ENCODE results near the gene SH3GLB1. TPM values are rescaled to one million over a fixed set of nuclear protein-coding genes. Genes with fewer than 3 reads are reported as not detected.

Gene SH3GLB1
- total RNA-seq, 2 experiments from 2014 or later = 46.1 to 47.3 TPM

DNA sequence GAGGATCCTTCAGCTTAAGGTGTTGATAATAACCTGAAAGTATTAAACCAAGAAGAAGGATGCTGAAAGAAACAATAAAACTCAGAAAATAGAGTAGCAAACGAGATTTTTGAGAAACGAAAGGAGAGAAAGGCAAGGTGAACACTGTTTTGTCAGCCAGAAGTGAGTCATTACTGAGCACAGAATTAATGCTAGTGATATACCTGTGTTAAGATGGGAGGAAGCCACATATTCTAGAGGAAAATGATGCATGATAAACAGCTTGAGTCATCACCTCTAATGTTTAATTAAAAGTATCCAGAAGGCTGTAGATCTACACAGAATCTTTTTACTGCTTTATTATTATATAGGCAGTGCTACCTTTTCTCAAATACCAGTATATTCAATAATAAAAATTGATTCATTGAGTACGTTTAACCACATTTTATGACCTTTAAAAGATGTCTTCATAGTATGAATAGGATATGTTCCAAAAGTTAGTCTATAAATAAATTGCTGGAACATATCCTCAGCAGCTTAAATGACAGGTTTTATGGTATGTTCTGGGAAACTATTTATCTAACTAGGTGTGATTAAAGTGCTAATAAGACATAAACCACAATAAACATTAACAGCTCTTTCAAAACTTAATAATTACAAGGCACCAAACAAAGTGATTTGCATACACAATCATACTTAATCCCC is 10.3 kb downstream of the SH3GLB1 start:
- ChIA-PET POLR2A (interaction anchor here (6.1 kb wide), 1 partner anchor 9 kb away, joined by 43 read pairs; the partner anchor contains the start of gene SH3GLB1), CTCF (interaction anchor here (1.1 to 4.6 kb wide), 5 partner anchors 10 to 222 kb away, joined by 3 to 49 read pairs (median 3); partner anchors contain the start of gene SH3GLB1)
- Mint-ChIP-seq H3K36me3 (ENCODE audit: low read depth) (peaks cover 9% of the 10 kb centered on the region), H3K9me3 (no peaks in the 10 kb centered on the region), H3K27me3 (no peaks in the 10 kb centered on the region), H3K27ac (no peak overlapping the region), H3K4me1 (ENCODE audit: low read depth) (peaks cover 32% of the 10 kb centered on the region), H3K4me3 (no peak overlapping the region)
- intact Hi-C loops (cut with micrococcal nuclease) = no loop called here
- TF ChIP-seq, protein P1, sequence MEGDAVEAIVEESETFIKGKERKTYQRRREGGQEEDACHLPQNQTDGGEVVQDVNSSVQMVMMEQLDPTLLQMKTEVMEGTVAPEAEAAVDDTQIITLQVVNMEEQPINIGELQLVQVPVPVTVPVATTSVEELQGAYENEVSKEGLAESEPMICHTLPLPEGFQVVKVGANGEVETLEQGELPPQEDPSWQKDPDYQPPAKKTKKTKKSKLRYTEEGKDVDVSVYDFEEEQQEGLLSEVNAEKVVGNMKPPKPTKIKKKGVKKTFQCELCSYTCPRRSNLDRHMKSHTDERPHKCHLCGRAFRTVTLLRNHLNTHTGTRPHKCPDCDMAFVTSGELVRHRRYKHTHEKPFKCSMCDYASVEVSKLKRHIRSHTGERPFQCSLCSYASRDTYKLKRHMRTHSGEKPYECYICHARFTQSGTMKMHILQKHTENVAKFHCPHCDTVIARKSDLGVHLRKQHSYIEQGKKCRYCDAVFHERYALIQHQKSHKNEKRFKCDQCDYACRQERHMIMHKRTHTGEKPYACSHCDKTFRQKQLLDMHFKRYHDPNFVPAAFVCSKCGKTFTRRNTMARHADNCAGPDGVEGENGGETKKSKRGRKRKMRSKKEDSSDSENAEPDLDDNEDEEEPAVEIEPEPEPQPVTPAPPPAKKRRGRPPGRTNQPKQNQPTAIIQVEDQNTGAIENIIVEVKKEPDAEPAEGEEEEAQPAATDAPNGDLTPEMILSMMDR (IDR thresholded peaks at IDR 0.05) = no peak
- DNase-seq = no peak
- peak; percentile 75 for ATAC-seq

DNA sequence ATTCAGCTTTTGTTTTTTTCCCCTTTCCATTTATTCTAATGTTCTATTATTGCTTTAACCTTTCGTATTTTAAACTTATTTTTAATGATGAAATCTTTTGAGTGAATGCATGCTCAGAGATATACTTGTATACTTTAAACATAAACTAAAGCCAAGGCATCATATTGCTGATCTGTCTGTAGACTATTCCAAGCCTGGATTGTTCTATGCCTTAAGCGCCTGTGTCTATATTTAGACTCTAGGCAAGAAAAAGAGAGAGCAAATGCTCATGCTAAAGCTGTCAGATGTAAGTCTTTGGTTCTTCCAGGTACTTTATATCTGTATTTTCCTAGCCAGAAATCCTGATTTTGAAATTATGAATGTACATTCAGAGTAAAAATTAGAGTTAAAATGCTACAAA is 14.4 kb downstream of the SH3GLB1 start:
- no peak for ATAC-seq
- no peak for DNase-seq
- ChIA-PET CTCF (interaction anchor here (0.9 to 3.4 kb wide), 5 partner anchors 9 to 364 kb away, joined by 3 to 24 read pairs (median 7); partner anchors contain the start of gene SH3GLB1), POLR2A (interaction anchor here (1.0 to 6.1 kb wide), 4 partner anchors 9 to 15 kb away, joined by 3 to 43 read pairs (median 4); partner anchors contain the start of gene SH3GLB1)
- Mint-ChIP-seq H3K27ac (no peak overlapping the region), H3K4me1 (ENCODE audit: low read depth) (peaks cover 22% of the 10 kb centered on the region), H3K36me3 (ENCODE audit: low read depth) (peaks cover 14% of the 10 kb centered on the region), H3K9me3 (no peaks in the 10 kb centered on the region), H3K27me3 (no peaks in the 10 kb centered on the region), H3K4me3 (no peak overlapping the region)
- TF ChIP-seq, protein P1 (IDR thresholded peaks at IDR 0.05) = no peak
- intact Hi-C loops (cut with micrococcal nuclease) = no loop called here

DNA sequence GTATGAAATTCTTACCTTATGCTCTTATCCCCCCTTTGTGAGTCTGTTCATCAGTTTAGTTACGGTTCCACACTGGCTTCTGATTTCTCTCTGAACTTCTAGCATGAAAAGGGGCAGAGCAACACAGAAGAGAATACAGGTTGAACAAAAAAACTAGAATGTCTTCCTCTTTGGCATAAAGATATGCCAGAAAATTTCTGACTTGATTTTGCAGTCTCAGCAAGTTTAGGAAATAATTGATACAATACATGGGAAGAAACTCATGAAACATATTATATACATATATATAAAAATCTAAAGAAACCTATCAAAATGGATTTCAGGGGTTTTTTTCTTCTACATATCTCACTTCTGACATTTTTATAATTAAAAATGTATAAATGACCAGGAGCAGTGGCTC is 27.0 kb downstream of the SH3GLB1 start:
- CTCF ChIA-PET = interaction anchor here (1.1 to 4.2 kb wide), 2 partner anchors 8 to 27 kb away, joined by 3 to 23 read pairs; partner anchors contain the start of gene SH3GLB1
- no peak for ATAC-seq

DNA sequence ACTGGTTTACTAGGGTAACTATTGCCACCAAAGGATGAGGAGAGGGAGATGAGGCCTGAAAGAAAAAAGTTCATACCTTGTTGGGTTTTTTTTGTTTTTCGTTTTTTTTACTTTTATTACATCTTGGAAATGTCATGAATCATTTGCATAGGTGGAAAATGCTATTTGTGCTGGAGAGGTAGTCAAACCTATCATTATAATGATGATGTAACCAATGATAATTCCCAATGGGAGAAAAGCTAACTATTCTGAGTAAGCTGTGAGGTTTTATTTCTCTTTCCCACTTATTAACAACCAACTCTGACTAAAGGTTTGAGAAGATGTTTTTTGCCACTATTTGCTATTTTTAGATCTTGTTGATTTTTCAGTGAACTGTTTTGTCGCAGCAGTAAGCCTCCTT is 29.0 kb downstream of the SH3GLB1 start:
- DNase-seq (no peak), ATAC-seq (no peak)
- CTCF ChIA-PET = interaction anchor here (0.9 to 5.0 kb wide), 3 partner anchors 12 to 28 kb away, joined by 4 to 29 read pairs (median 5); partner anchors contain the start of gene SH3GLB1
- Mint-ChIP-seq H3K27me3 (no peaks in the 10 kb centered on the region), H3K4me1 (ENCODE audit: low read depth) (no peaks in the 10 kb centered on the region), H3K9me3 (no peaks in the 10 kb centered on the region), H3K36me3 (ENCODE audit: low read depth) (peaks cover 21% of the 10 kb centered on the region), H3K27ac (peak overlapping the region; percentile 55), H3K4me3 (no peak overlapping the region)
- POLR2A ChIA-PET = interaction anchor here (0.7 kb wide), 1 partner anchor 1157 kb away, joined by 3 read pairs; no protein-coding TSS in a partner anchor
- TF ChIP-seq, protein P1 (IDR thresholded peaks at IDR 0.05) = no peak
- intact Hi-C loops (cut with micrococcal nuclease) = no loop called here

More for the DNA sequence above, 27.0 kb downstream of the SH3GLB1 start:
- TF ChIP-seq, protein P1 (IDR thresholded peaks at IDR 0.05) = no peak
- no peaks in the 10 kb centered on the region for H3K4me1 Mint-ChIP-seq (ENCODE audit: low read depth)
- H3K36me3 Mint-ChIP-seq (ENCODE audit: low read depth) = peaks cover 17% of the 10 kb centered on the region
- no peak for DNase-seq
- no peaks in the 10 kb centered on the region for H3K9me3 Mint-ChIP-seq
- POLR2A ChIA-PET = interaction anchor here (1.0 kb wide), 1 partner anchor 14 kb away, joined by 3 read pairs; no protein-coding TSS in a partner anchor
- intact Hi-C loops (cut with micrococcal nuclease) = no loop called here
- H3K27me3 Mint-ChIP-seq = no peaks in the 10 kb centered on the region
- H3K27ac Mint-ChIP-seq = no peak overlapping the region
- H3K4me3 Mint-ChIP-seq = no peak overlapping the region
